WERI-Rb-1 (cell line): ENCODE results near the gene RARS2.
A peak's percentile ranks its signal among the peaks of the same experiment; 100 is the strongest.

Source experiments
- DNase-seq: peaks from one replicate; pipeline ENCODE4 v3.0.0-alpha.2; 2020
- H3K27ac ChIP-seq: fragments of 250-450 bp; sonication (Bioruptor Pico); 2 replicates; pipeline ENCODE4 v1.5.1; 2020; ENCODE audit warnings: mild to moderate bottlenecking, moderate library complexity
- H3K27me3 ChIP-seq: fragments of 250-450 bp; sonication (Bioruptor Pico); 2 replicates; pipeline ENCODE4 v1.5.1; 2021; ENCODE audit warnings: mild to moderate bottlenecking, low read depth, moderate library complexity; ENCODE audit not compliant: insufficient read depth, severe bottlenecking
- H3K36me3 ChIP-seq: fragments of 250-450 bp; sonication (Bioruptor Pico); 2 replicates; pipeline ENCODE4 v1.5.1; 2020; ENCODE audit warnings: mild to moderate bottlenecking, moderate library complexity
- H3K4me3 ChIP-seq: 2 replicates; pipeline ENCODE4 v1.5.1; 2011; ENCODE audit warnings: low read depth, mild to moderate bottlenecking, control low read depth, low read length
- H3K9me3 ChIP-seq: fragments of 250-450 bp; sonication (Bioruptor Pico); 2 replicates; pipeline ENCODE4 v1.5.1; 2021; ENCODE audit warnings: mild to moderate bottlenecking, moderate library complexity; ENCODE audit not compliant: severe bottlenecking
- TF ChIP-seq, protein P1 (sequence below): IDR thresholded peaks from 2 replicates; pipeline ENCODE4 v1.5.1; 2011; ENCODE audit warnings: low read depth, mild to moderate bottlenecking, control low read depth, inconsistent platforms, low read length

The RARS2 gene

GRCh38 chr6:87487555-87487954 is 102.2 kb downstream of the RARS2 start:
- DNase-seq, result no peak
- H3K36me3 ChIP-seq, result no peaks in the 10 kb centered on the region
- no peaks in the 10 kb centered on the region for H3K27me3 ChIP-seq
- TF ChIP-seq, protein P1, sequence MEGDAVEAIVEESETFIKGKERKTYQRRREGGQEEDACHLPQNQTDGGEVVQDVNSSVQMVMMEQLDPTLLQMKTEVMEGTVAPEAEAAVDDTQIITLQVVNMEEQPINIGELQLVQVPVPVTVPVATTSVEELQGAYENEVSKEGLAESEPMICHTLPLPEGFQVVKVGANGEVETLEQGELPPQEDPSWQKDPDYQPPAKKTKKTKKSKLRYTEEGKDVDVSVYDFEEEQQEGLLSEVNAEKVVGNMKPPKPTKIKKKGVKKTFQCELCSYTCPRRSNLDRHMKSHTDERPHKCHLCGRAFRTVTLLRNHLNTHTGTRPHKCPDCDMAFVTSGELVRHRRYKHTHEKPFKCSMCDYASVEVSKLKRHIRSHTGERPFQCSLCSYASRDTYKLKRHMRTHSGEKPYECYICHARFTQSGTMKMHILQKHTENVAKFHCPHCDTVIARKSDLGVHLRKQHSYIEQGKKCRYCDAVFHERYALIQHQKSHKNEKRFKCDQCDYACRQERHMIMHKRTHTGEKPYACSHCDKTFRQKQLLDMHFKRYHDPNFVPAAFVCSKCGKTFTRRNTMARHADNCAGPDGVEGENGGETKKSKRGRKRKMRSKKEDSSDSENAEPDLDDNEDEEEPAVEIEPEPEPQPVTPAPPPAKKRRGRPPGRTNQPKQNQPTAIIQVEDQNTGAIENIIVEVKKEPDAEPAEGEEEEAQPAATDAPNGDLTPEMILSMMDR, result no peak
- H3K9me3 ChIP-seq, result no peaks in the 10 kb centered on the region
- no peak overlapping the region for H3K4me3 ChIP-seq
- H3K27ac ChIP-seq, result no peak overlapping the region

- Histone ChIP-seq H3K27me3 (no peaks in the 10 kb centered on the region), H3K36me3 (no peaks in the 10 kb centered on the region), H3K9me3 (no peaks in the 10 kb centered on the region), H3K27ac (no peak overlapping the region), H3K4me3 (no peak overlapping the region)
- DNase-seq, result no peak
- TF ChIP-seq, protein P1, result no peak
Measured at GRCh38 chr6:87484491-87484890, 105.3 kb downstream of the RARS2 start.

DNA sequence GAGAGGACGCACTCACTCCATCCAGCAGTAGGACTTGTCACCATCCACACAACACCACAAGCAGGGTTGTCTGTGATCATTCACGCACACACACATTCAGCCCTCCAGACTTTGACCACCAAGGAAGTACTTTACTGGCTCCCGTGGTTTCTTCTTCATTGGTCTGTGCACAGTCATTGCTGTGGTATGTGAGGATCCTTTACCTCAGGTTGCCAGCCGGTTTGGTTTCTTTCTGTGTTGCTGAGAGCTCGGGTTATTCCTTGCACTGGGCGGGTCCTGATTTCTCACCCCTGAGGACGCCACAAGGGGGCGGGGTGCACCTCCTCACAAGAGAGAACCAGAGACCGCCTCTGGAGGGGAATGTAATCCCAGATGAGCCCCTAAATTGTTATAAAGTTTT is 105.9 kb downstream of the RARS2 start:
- no peak overlapping the region for H3K4me3 ChIP-seq
- H3K36me3 ChIP-seq, result no peaks in the 10 kb centered on the region
- DNase-seq, result peak; percentile 38
- no peaks in the 10 kb centered on the region for H3K27me3 ChIP-seq
- H3K9me3 ChIP-seq, result no peaks in the 10 kb centered on the region
- TF ChIP-seq, protein P1, result peak; percentile 19; the same call in 1 of the 2 replicates
- no peak overlapping the region for H3K27ac ChIP-seq

GRCh38 chr6:87482366-87482765 is 107.4 kb downstream of the RARS2 start:
- Histone ChIP-seq H3K36me3 (peaks cover 4% of the 10 kb centered on the region; the same call in 1 of the 2 replicates), H3K27ac (no peak overlapping the region), H3K9me3 (no peaks in the 10 kb centered on the region), H3K4me3 (no peak overlapping the region), H3K27me3 (no peaks in the 10 kb centered on the region)
- TF ChIP-seq, protein P1, result no peak
- DNase-seq, result no peak

DNA sequence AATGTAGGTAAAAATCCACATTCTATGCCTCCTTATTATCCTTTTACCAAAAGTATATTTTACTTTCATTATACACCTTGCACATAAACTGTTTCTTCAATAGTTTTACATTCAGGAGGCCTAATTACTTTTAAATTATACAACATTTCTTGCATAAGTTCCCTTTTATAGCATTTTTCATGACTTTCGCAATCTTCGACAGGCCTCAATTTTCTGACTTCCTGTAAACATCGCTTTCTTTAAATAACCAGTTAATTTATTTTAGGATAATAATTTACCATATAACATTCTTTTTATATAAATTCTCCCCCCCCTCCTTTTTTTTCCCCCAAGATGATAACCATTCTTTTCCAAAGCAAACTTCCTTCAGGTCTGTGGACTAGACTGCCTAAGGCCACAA is 107.9 kb downstream of the RARS2 start:
- H3K4me3 ChIP-seq, result no peak overlapping the region
- no peak for DNase-seq
- H3K9me3 ChIP-seq, result no peaks in the 10 kb centered on the region
- TF ChIP-seq, protein P1, result no peak
- H3K36me3 ChIP-seq, result peaks cover 4% of the 10 kb centered on the region; the same call in 1 of the 2 replicates
- no peaks in the 10 kb centered on the region for H3K27me3 ChIP-seq
- no peak overlapping the region for H3K27ac ChIP-seq

DNA sequence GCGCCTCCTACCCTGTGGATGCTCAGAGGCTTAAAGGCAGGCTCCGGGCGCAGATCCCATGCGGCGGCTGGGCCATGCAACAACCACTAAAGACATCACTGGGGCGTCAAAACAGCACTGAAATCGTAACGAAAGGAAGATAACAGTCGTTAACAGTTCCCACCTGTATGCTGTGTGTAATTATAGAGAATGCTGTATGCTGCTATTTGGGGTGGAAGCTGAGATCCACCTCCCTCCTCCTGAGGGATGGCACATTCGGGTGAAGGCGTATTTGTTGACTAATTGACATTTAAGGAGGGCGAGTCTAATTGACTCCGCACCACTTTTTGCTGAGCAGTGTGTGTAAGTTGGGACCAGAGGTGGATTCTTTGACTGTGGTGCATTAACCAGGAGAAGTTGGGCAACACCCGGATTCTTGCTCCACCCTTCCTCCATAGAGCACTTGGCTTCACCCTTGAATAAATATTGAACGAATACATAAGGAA is 116.3 kb downstream of the RARS2 start:
- TF ChIP-seq, protein P1, result no peak
- Histone ChIP-seq H3K4me3 (peak overlapping the region; percentile 98), H3K9me3 (no peaks in the 10 kb centered on the region), H3K36me3 (peaks cover 10% of the 10 kb centered on the region), H3K27me3 (no peaks in the 10 kb centered on the region), H3K27ac (peak overlapping the region; percentile 96)
- DNase-seq, result no peak
